Testis (tissue), 2 donors: ENCODE results near the gene TCEA2.

ENCODE experiments used
- CTCF ChIP-seq, 3 experiments: fragments of 450-650 bp in 2 of 3; fragments of 200-600 bp in 1 of 3; sonication (generic) in 1 of 3; IDR thresholded peaks; one replicate each; pipeline ENCODE4 v1.5.1; 2016 to 2019; ENCODE audit warnings: antibody characterized with exemption in 3 of 3, mild to moderate bottlenecking in 2 of 3, moderate library complexity in 1 of 3
- POLR2A ChIP-seq: fragments of 450-650 bp; IDR thresholded peaks from one replicate; pipeline ENCODE4 v1.6.1; 2017; ENCODE audit warnings: antibody characterized with exemption, mild to moderate bottlenecking, moderate library complexity

DNA sequence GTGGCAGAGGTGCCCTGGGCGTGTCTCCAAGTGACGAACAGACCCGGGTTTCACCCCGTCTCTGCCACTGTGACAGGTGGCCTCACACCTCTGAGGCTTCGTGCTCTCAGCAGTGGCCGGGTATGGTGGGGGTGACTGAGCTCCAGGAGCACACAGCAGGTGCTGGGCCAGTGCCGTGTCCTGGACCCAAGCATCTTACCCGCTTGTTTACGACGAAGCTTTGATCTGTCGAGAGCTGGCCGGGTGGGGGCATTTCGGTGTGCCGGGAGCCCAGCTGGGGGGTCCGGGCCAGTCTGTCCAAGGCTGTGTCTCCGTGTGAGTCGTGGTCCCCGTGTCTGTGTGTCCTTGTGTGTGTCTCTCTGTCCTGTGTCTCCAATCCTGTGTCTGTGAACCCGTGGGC, 28.3 kb downstream of the TCEA2 start:
- no peak for TF ChIP-seq POLR2A
- TF ChIP-seq CTCF (IDR thresholded peaks at IDR 0.05): no peak
